HL-60 (cell line): ENCODE data around the gene STX10.
A peak's percentile ranks its signal among the peaks of the same experiment; 100 is the strongest.

Experiments
- DNase-seq, 2 experiments: peaks; one replicate each; pipeline ENCODE4 v3.0.0-alpha.2; 2010 to 2020; ENCODE audit warnings: low read depth in 1 of 2, low spot score in 1 of 2
- H3K27ac ChIP-seq: fragments of 250-450 bp; sonication (Bioruptor Pico); replicated peaks from 2 replicates; pipeline ENCODE4 v1.5.1; 2020; ENCODE audit warnings: mild to moderate bottlenecking, moderate library complexity
- H3K27me3 ChIP-seq: fragments of 250-450 bp; sonication (Bioruptor Pico); 2 replicates; pipeline ENCODE4 v1.5.1; 2021; ENCODE audit warnings: mild to moderate bottlenecking, moderate library complexity; ENCODE audit not compliant: insufficient read depth, poor library complexity, severe bottlenecking
- H3K4me3 ChIP-seq: replicated peaks from 2 replicates; pipeline ENCODE4 v1.5.1; 2011; ENCODE audit warnings: mild to moderate bottlenecking, control low read depth, low read length; ENCODE audit not compliant: insufficient read depth
- CTCF ChIP-seq: IDR thresholded peaks from one replicate; pipeline ENCODE4 v1.5.1; 2011; ENCODE audit warnings: low read length, control low read depth, inconsistent platforms; ENCODE audit not compliant: insufficient read depth
- GABPA ChIP-seq: IDR thresholded peaks from 2 replicates; pipeline ENCODE4 v1.6.1; 2012; ENCODE audit warnings: low read depth
- POLR2AphosphoS5 ChIP-seq: IDR thresholded peaks from 2 replicates; pipeline ENCODE4 v1.6.1; 2012; ENCODE audit warnings: low read depth
- SPI1 ChIP-seq: IDR thresholded peaks from 2 replicates; pipeline ENCODE4 v1.6.1; 2012; ENCODE audit warnings: low read depth, mild to moderate bottlenecking, borderline replicate concordance
- TF ChIP-seq, protein P1 (sequence below): IDR thresholded peaks from 2 replicates; pipeline ENCODE4 v1.6.1; 2012; ENCODE audit warnings: low read depth; ENCODE audit not compliant: insufficient replicate concordance

Gene STX10

DNA sequence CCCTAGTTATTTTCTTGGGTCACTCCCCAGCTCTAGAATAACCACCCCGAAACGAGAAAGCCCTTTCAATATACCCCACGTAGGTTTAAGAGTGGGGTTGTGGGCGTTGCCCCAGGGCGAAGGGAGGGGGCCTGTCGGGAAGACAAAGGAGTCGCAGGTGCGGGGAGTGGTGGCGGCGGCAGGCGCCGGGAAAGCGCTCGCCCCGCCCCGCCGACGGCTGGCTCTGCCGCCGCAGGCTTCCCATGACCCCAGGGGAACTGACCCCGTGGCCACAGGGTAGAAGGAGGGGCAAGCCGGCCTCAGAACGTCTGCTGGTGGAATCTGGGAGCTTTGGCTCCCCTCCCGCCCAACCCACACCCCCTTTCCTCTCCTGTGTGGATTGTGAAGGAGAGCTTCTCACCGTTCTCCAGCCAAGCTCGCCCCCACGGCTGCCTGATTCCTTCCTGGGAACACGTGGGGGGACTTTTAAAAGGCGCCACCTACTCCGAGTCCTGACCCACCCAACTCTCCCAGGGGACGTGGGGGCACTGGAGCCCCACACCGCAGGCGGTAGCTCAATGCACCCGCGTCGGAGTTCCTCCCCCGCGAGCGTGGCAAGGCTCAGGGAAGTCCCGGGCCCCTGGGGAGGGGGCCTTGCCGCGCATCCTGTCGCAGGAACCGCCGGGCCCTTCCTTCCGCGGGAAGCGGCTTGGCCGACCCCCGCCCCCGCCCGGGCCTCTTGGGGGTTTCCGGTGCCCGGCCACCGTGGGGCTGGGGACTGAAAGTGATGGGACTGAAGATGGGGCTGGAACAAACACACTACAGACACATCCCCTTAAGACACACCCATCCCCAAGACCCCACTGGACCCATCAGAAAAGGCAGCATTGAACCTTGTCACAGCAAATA is 5.5 kb upstream of the STX10 start:
- peak overlapping the region; percentile 68 for H3K4me3 ChIP-seq
- peak; percentile 72; the same call in 1 of the 2 replicates for TF ChIP-seq POLR2AphosphoS5
- peak; percentile 59; the same call in 1 of the 2 replicates for TF ChIP-seq SPI1
- no peak for TF ChIP-seq CTCF
- peak; percentile 10; the same call in 1 of the 2 replicates for TF ChIP-seq GABPA
- no peaks in the 10 kb centered on the region for H3K27me3 ChIP-seq
- peak; percentile 75 to 80 for DNase-seq
- peak overlapping the region; percentile 97 for H3K27ac ChIP-seq

- DNase-seq, result peak in 1 of 2 experiments; percentile 58
- peak overlapping the region; percentile 68 for H3K4me3 ChIP-seq
- TF ChIP-seq GABPA, result no peak
- no peak for TF ChIP-seq SPI1
- TF ChIP-seq, protein P1, sequence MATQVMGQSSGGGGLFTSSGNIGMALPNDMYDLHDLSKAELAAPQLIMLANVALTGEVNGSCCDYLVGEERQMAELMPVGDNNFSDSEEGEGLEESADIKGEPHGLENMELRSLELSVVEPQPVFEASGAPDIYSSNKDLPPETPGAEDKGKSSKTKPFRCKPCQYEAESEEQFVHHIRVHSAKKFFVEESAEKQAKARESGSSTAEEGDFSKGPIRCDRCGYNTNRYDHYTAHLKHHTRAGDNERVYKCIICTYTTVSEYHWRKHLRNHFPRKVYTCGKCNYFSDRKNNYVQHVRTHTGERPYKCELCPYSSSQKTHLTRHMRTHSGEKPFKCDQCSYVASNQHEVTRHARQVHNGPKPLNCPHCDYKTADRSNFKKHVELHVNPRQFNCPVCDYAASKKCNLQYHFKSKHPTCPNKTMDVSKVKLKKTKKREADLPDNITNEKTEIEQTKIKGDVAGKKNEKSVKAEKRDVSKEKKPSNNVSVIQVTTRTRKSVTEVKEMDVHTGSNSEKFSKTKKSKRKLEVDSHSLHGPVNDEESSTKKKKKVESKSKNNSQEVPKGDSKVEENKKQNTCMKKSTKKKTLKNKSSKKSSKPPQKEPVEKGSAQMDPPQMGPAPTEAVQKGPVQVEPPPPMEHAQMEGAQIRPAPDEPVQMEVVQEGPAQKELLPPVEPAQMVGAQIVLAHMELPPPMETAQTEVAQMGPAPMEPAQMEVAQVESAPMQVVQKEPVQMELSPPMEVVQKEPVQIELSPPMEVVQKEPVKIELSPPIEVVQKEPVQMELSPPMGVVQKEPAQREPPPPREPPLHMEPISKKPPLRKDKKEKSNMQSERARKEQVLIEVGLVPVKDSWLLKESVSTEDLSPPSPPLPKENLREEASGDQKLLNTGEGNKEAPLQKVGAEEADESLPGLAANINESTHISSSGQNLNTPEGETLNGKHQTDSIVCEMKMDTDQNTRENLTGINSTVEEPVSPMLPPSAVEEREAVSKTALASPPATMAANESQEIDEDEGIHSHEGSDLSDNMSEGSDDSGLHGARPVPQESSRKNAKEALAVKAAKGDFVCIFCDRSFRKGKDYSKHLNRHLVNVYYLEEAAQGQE, result no peak
- TF ChIP-seq CTCF, result peak; percentile 13
- TF ChIP-seq POLR2AphosphoS5, result peak; percentile 75
- H3K27ac ChIP-seq, result peak overlapping the region; percentile 97
- no peaks in the 10 kb centered on the region for H3K27me3 ChIP-seq
These were observed 4.8 kb upstream of the STX10 start for GRCh38 chr19:13154911-13155471.

- H3K27me3 ChIP-seq, result no peaks in the 10 kb centered on the region
- peak overlapping the region; percentile 68 for H3K4me3 ChIP-seq
- peak overlapping the region; percentile 97 for H3K27ac ChIP-seq
- TF ChIP-seq, protein P1, result peak; percentile 12
- TF ChIP-seq GABPA (no peak), POLR2AphosphoS5 (peak; percentile 82)
- DNase-seq, result peak; percentile 65 to 85
These were observed 4.1 kb upstream of the STX10 start for GRCh38 chr19:13154241-13154778.

DNA sequence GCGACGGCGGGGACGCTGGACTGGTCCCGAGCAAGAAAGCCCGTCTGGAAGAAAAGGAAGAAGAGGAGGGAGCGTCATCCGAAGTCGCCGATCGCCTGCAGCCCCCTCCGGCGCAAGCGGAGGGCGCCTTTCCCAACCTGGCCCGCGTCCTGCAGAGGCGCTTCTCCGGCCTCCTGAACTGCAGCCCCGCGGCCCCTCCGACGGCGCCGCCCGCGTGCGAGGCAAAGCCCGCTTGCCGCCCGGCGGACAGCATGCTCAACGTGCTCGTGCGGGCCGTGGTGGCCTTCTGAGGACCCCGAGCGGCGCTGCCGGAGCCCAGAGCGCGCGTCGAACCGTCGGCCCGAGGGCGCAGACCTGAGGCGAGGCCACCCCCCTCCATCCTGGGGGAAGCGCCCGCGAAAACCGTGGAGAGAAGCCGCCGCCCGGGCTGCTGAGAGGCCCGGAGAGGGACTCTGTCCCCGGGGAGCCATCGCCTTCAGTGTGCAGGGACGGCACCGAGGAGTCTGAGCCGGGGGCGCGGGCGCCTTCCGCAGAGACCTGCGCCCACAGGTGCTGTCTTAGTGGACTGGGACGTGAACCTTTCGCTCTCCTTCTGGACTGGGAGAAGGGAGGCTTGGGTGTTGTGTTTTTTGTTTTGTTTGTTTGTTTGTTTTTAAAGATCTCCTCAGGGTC is 3.5 kb upstream of the STX10 start:
- no peak for DNase-seq
- Histone ChIP-seq H3K27ac (peak overlapping the region; percentile 97), H3K4me3 (peak overlapping the region; percentile 68), H3K27me3 (no peaks in the 10 kb centered on the region)
- no peak for TF ChIP-seq CTCF
- TF ChIP-seq, protein P1, result no peak
- TF ChIP-seq SPI1, result no peak
- TF ChIP-seq GABPA, result no peak
- TF ChIP-seq POLR2AphosphoS5, result no peak
